Fibroblast of lung (primary cell): Measurements from ENCODE around the gene LSAMP.

Experiments used
- EZH2 ChIP-seq: IDR thresholded peaks from 2 replicates; pipeline ENCODE4 v1.5.1; 2012; ENCODE audit warnings: low read length, control low read depth, mild to moderate bottlenecking; ENCODE audit errors: missing control alignments
- TF ChIP-seq, protein P1 (sequence below), 2 donors: IDR thresholded peaks in 1 of 2; conservative IDR thresholded peaks in 1 of 2; 1 replicate in 1 of 2; 2 replicates in 1 of 2; pipeline ENCODE4 v1.5.1; 2011 to 2012; ENCODE audit warnings: low read length in 2 of 2, control low read depth in 1 of 2, inconsistent platforms in 1 of 2, low read depth in 1 of 2, mild to moderate bottlenecking in 1 of 2

DNA sequence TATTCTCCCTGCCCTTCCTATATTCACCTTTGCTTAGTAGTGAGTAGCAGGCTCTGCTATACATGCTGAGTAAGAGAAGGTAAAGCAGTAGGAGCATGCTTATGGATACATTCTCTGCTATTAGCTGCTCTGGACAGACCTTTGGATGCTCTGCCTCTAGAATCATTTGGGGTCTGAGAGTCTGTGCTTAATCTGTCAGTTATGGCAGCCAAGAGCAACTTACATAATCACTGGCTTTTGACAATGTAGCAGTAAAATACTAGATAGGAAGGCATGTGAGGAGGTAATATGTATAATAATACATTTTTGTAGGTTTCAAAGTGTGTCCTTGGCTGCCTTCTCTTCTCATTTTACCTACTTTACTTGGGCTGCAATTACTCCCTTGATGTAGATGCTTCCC is 544.3 kb downstream of the LSAMP start:
- TF ChIP-seq EZH2: no peak
- TF ChIP-seq, protein P1, sequence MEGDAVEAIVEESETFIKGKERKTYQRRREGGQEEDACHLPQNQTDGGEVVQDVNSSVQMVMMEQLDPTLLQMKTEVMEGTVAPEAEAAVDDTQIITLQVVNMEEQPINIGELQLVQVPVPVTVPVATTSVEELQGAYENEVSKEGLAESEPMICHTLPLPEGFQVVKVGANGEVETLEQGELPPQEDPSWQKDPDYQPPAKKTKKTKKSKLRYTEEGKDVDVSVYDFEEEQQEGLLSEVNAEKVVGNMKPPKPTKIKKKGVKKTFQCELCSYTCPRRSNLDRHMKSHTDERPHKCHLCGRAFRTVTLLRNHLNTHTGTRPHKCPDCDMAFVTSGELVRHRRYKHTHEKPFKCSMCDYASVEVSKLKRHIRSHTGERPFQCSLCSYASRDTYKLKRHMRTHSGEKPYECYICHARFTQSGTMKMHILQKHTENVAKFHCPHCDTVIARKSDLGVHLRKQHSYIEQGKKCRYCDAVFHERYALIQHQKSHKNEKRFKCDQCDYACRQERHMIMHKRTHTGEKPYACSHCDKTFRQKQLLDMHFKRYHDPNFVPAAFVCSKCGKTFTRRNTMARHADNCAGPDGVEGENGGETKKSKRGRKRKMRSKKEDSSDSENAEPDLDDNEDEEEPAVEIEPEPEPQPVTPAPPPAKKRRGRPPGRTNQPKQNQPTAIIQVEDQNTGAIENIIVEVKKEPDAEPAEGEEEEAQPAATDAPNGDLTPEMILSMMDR (conservative IDR thresholded peaks at IDR 0.05 in 1 of 2, IDR thresholded peaks at IDR 0.05 in 1 of 2; ENCODE audit: low read depth in 1 of 2, low read length in 2 of 2): no peak
